ENCODE results near the gene SWI5. TPM values are rescaled to one million over a fixed set of nuclear protein-coding genes. Genes with fewer than 3 reads are reported as not detected.
"Not testable (repeated sequence)": the region's sequence is repeated elsewhere in the genome, so short reads cannot be mapped to it uniquely, and the experiment has no call there.

SWI5 gene
- 10 to 100 TPM; 18.1 to 19.5 TPM for total RNA-seq

- ChIA-PET CTCF (interaction anchor here (0.8 kb wide), 1 partner anchor 19 kb away, joined by 4 read pairs; no protein-coding TSS in a partner anchor), POLR2A (interaction anchor here (0.6 to 0.9 kb wide), 3 partner anchors 46 to 274 kb away, joined by 3 to 4 read pairs (median 3); no protein-coding TSS in a partner anchor)
These were observed at the start of gene SWI5 for GRCh38 chr9:128276008-128276573. TSS of gene SWI5 (plus strand) at chr9:128276276.

GRCh38 chr9:128226412-128226801, 49.7 kb upstream of the SWI5 start:
- POLR2A ChIA-PET = no interaction called here
- CTCF ChIA-PET = no interaction called here

- POLR2A ChIA-PET = not testable (repeated sequence)
These were observed 45.2 kb upstream of the SWI5 start for GRCh38 chr9:128230897-128231296.

GRCh38 chr9:128231638-128232527, 44.2 kb upstream of the SWI5 start:
- POLR2A ChIA-PET = interaction anchor here (0.6 kb wide), 1 partner anchor 1279 kb away, joined by 3 read pairs; no protein-coding TSS in a partner anchor
- CTCF ChIA-PET = interaction anchor here (0.6 kb wide), 1 partner anchor 408 kb away, joined by 5 read pairs; no protein-coding TSS in a partner anchor

More at GRCh38 chr9:128230897-128231296, 45.2 kb upstream of the SWI5 start:
- CTCF ChIA-PET = not testable (repeated sequence)

GRCh38 chr9:128232528-128233428, 43.3 kb upstream of the SWI5 start:
- CTCF ChIA-PET = interaction anchor here (0.6 kb wide), 1 partner anchor 407 kb away, joined by 5 read pairs; no protein-coding TSS in a partner anchor
- POLR2A ChIA-PET = interaction anchor here (0.6 kb wide), 1 partner anchor 1278 kb away, joined by 3 read pairs; no protein-coding TSS in a partner anchor

GRCh38 chr9:128233817-128234406, 42.2 kb upstream of the SWI5 start:
- ChIA-PET POLR2A (no interaction called here), CTCF (interaction anchor here (1.1 kb wide), 1 partner anchor 15 kb away, joined by 3 read pairs; no protein-coding TSS in a partner anchor)

- CTCF ChIA-PET = no interaction called here
- POLR2A ChIA-PET = no interaction called here
These were observed 34.0 kb upstream of the SWI5 start for GRCh38 chr9:128242124-128242523.

- POLR2A ChIA-PET = no interaction called here
- CTCF ChIA-PET = no interaction called here
These were observed 33.3 kb upstream of the SWI5 start for GRCh38 chr9:128242828-128243214.

GRCh38 chr9:128243215-128244018, 32.7 kb upstream of the SWI5 start:
- ChIA-PET POLR2A (no interaction called here), CTCF (no interaction called here)

- POLR2A ChIA-PET = no interaction called here
- CTCF ChIA-PET = no interaction called here
These were observed 31.8 kb upstream of the SWI5 start for GRCh38 chr9:128244091-128244836.

- CTCF ChIA-PET = no interaction called here
These were observed 31.2 kb upstream of the SWI5 start for GRCh38 chr9:128244837-128245231.

GRCh38 chr9:128245421-128246151, 30.5 kb upstream of the SWI5 start:
- POLR2A ChIA-PET = no interaction called here
- CTCF ChIA-PET = no interaction called here

More at GRCh38 chr9:128244837-128245231, 31.2 kb upstream of the SWI5 start:
- POLR2A ChIA-PET = no interaction called here

- POLR2A ChIA-PET = no interaction called here
- CTCF ChIA-PET = interaction anchor here (0.6 kb wide), 1 partner anchor 203 kb away, joined by 3 read pairs; no protein-coding TSS in a partner anchor
These were observed 29.6 kb upstream of the SWI5 start for GRCh38 chr9:128246471-128246870.

- POLR2A ChIA-PET = no interaction called here
- CTCF ChIA-PET = no interaction called here
These were observed 28.8 kb upstream of the SWI5 start for GRCh38 chr9:128247226-128247803.

- ChIA-PET POLR2A (interaction anchor here (0.7 kb wide), 1 partner anchor 354 kb away, joined by 4 read pairs; no protein-coding TSS in a partner anchor), CTCF (interaction anchor here (0.6 to 1.2 kb wide), 3 partner anchors 10 to 562 kb away, joined by 3 to 4 read pairs (median 3); no protein-coding TSS in a partner anchor)
These were observed 26.5 kb upstream of the SWI5 start for GRCh38 chr9:128249558-128249907.
